HG02623 (cell line): ENCODE results near the gene FMN2.

Source experiments
- ATAC-seq: cut with Tn5 transposase; IDR thresholded peaks from one replicate; pipeline ENCODE4 v1.9.1; 2021; ENCODE audit warnings: moderate library complexity; ENCODE audit not compliant: unreplicated experiment

FMN2 gene

DNA sequence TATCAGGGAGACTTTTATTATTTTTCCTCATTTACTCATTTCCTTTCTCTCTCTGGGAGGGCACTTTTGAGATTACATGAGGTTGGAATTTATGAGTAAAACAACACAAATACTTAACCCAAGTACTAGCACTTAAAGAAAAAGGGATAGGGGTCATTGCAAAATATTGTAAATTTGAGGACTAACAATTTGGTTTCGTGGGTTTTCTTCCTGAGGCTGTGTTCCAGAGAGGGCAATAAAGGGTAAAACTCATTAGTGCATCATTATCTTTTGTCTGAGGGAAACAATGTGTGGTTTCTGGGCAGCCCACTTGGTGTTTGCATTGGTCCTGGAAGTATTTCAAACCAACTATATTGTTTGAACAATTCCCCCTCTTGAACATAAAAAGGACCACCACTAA is 423.8 kb downstream of the FMN2 start:
- ATAC-seq = no peak

GRCh38 chr1:240516069-240516468 is 424.4 kb downstream of the FMN2 start:
- ATAC-seq = no peak

DNA sequence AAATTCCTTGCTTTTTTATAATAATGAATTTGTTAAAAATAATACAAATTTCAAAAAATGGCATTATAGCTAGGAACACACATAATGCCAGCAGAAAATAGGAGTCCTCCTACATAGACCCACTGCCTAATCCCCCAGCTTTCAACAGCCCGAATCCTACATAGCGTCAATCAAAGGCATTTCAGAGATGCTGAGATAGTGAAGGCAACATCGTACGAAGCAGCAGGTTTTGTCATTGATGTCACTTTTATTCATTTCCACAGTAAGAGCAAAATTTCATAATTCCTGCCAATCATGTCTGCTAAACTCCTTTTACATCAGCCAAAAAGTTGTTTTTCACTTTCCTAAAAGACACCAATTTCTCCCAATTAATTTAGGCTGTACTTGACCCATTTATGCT is 426.2 kb downstream of the FMN2 start:
- no peak for ATAC-seq

DNA sequence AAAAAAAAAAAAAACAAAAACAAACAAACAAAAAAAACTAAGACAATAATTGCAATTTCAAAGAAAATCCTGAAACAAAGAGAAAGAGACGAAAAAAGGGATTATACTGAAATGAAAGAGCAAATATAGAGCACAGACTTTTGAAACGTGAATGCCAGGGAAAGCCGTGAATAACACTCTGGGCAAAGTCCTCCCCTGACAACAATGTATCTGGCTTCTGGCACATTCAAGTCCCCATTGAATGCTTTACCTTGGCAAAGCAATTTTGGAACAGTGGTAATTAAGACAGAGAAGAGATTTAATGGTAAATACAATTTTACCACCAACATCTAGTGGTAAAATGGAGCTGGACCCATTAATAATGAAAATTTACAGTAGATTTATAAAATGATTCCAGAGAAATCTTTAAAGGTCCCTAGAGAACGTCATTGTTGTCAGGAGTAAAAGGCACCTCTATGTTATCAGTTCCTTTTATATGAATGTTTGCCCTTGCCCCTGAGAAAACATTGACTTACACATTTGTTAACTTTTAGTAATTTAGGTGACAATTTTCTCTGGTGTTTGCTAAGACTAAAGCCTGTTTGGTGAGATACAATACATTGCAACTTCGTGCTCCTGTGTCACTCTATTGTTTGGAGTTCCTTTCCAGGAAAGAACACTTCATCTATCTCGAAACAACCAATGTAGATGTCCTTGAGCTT is 430.6 kb downstream of the FMN2 start:
- no peak for ATAC-seq

GRCh38 chr1:240524356-240525069 is 432.8 kb downstream of the FMN2 start:
- no peak for ATAC-seq
